Activated B cell treated with CpG ODN at 0.5 μM for 24 hours (primary cell): ENCODE data around the gene PLP2. TPM values are rescaled to one million over a fixed set of nuclear protein-coding genes. Genes with fewer than 3 reads are reported as not detected.
"Not testable (repeated sequence)": the region's sequence is repeated elsewhere in the genome, so short reads cannot be mapped to it uniquely, and the experiment has no call there.

Experiments
- ATAC-seq: fragments of 200-7000 bp; cut with Tn5 transposase; one replicate; pipeline ENCODE4 v1.10.0; 2021; ENCODE audit warnings: low read depth, mild to moderate bottlenecking, moderate library complexity
- CTCF ChIA-PET: fragments of 350-600 bp; sonication (Branson Sonifier 250); formaldehyde crosslinking; loops from one replicate; lab custom pipeline; 2021; ENCODE audit warnings: antibody characterized with exemption; lab: Charles Lee
- POLR2A ChIA-PET: fragments of 350-600 bp; sonication (Branson Sonifier 250); formaldehyde crosslinking; loops from one replicate; lab custom pipeline; 2021; ENCODE audit warnings: antibody characterized with exemption; lab: Charles Lee
- DNase-seq: peaks from one replicate; pipeline ENCODE4 v3.0.0; 2022
- H3K27ac Mint-ChIP-seq: one replicate; pipeline ENCODE4 v1.8.0; 2020; ENCODE audit warnings: mixed read lengths
- H3K27me3 Mint-ChIP-seq: one replicate; pipeline ENCODE4 v1.8.0; 2021; ENCODE audit warnings: mixed read lengths
- H3K36me3 Mint-ChIP-seq: one replicate; pipeline ENCODE4 v1.8.0; 2021; ENCODE audit warnings: low read depth, mixed read lengths
- H3K4me1 Mint-ChIP-seq: one replicate; pipeline ENCODE4 v1.8.0; 2021; ENCODE audit warnings: mixed read lengths
- H3K4me3 Mint-ChIP-seq: one replicate; pipeline ENCODE4 v1.8.0; 2020; ENCODE audit warnings: mild to moderate bottlenecking, mixed read lengths
- H3K9me3 Mint-ChIP-seq: one replicate; pipeline ENCODE4 v1.8.0; 2020; ENCODE audit warnings: mixed read lengths
- CTCF ChIP-seq: fragments of 200-600 bp; IDR thresholded peaks from one replicate; pipeline ENCODE4 v1.8.0; 2022; ENCODE audit warnings: antibody characterized with exemption, mild to moderate bottlenecking
- intact Hi-C: fragments of 100-400 bp; cut with micrococcal nuclease; formaldehyde crosslinking; loops from one replicate; pipeline ENCODE4 v1.15.1; 2024
- total RNA-seq: library from RNA; stranded (reverse); gene quantifications from 2 replicates; pipeline ENCODE4 v1.2.3, GENCODE V29; 2022

PLP2 gene
- total RNA-seq, 1 donor from 2014 or later: 97.2 TPM

GRCh38 chrX:49137492-49137891 is 34.2 kb upstream of the PLP2 start:
- Mint-ChIP-seq H3K27ac (no peak overlapping the region), H3K4me3 (no peak overlapping the region), H3K4me1 (no peaks in the 10 kb centered on the region), H3K27me3 (no peaks in the 10 kb centered on the region), H3K36me3 (peaks cover 8% of the 10 kb centered on the region), H3K9me3 (no peaks in the 10 kb centered on the region)
- ATAC-seq (no peak), DNase-seq (no peak)
- ChIA-PET POLR2A (interaction anchor here (0.7 kb wide), 1 partner anchor 103 kb away, joined by 4 read pairs; no protein-coding TSS in a partner anchor), CTCF (no interaction called here)
- intact Hi-C loops: no loop called here
- no peak for TF ChIP-seq CTCF

- intact Hi-C loops: no loop called here
- ChIA-PET CTCF (no interaction called here), POLR2A (no interaction called here)
- no peak for TF ChIP-seq CTCF
- ATAC-seq (no peak), DNase-seq (no peak)
- Mint-ChIP-seq H3K9me3 (no peaks in the 10 kb centered on the region), H3K36me3 (peaks cover 8% of the 10 kb centered on the region), H3K27me3 (no peaks in the 10 kb centered on the region), H3K4me1 (no peaks in the 10 kb centered on the region), H3K4me3 (no peak overlapping the region), H3K27ac (no peak overlapping the region)
Observed at GRCh38 chrX:49139713-49140112, 32.0 kb upstream of the PLP2 start.

- ChIA-PET CTCF (interaction anchor here (0.9 to 1.5 kb wide), 2 partner anchors 14 to 22 kb away, joined by 4 read pairs; no protein-coding TSS in a partner anchor), POLR2A (interaction anchor here (1.1 kb wide), 1 partner anchor 14 kb away, joined by 5 read pairs; no protein-coding TSS in a partner anchor)
- H3K4me1 Mint-ChIP-seq, DNase-seq, intact Hi-C loops, H3K4me3 Mint-ChIP-seq, H3K27me3 Mint-ChIP-seq, H3K9me3 Mint-ChIP-seq, H3K36me3 Mint-ChIP-seq, ATAC-seq, H3K27ac Mint-ChIP-seq: not testable (repeated sequence)
Observed at GRCh38 chrX:49142264-49142663, 29.4 kb upstream of the PLP2 start.

- H3K27me3 Mint-ChIP-seq, H3K27ac Mint-ChIP-seq, ATAC-seq, H3K9me3 Mint-ChIP-seq, H3K4me1 Mint-ChIP-seq, intact Hi-C loops, DNase-seq, POLR2A ChIA-PET, H3K36me3 Mint-ChIP-seq, H3K4me3 Mint-ChIP-seq: not testable (repeated sequence)
- CTCF ChIA-PET: interaction anchor here (1.5 kb wide), 1 partner anchor 13 kb away, joined by 4 read pairs; no protein-coding TSS in a partner anchor
Observed at GRCh38 chrX:49143154-49143553, 28.5 kb upstream of the PLP2 start.

GRCh38 chrX:49147282-49147681 is 24.4 kb upstream of the PLP2 start:
- no peaks in the 10 kb centered on the region for H3K27me3 Mint-ChIP-seq
- no peak for TF ChIP-seq CTCF
- no peak overlapping the region for H3K27ac Mint-ChIP-seq
- ATAC-seq (no peak), DNase-seq (no peak)
- H3K4me3 Mint-ChIP-seq: no peak overlapping the region
- ChIA-PET CTCF (no interaction called here), POLR2A (no interaction called here)
- H3K36me3 Mint-ChIP-seq: no peaks in the 10 kb centered on the region
- peaks cover 3% of the 10 kb centered on the region for H3K4me1 Mint-ChIP-seq
- intact Hi-C loops: no loop called here
- H3K9me3 Mint-ChIP-seq: no peaks in the 10 kb centered on the region

GRCh38 chrX:49147936-49148335 is 23.8 kb upstream of the PLP2 start:
- intact Hi-C loops: no loop called here
- ChIA-PET POLR2A (no interaction called here), CTCF (no interaction called here)
- H3K4me1 Mint-ChIP-seq: peaks cover 3% of the 10 kb centered on the region
- no peak for TF ChIP-seq CTCF
- no peak overlapping the region for H3K4me3 Mint-ChIP-seq
- H3K27me3 Mint-ChIP-seq: no peaks in the 10 kb centered on the region
- H3K27ac Mint-ChIP-seq: no peak overlapping the region
- DNase-seq: no peak
- ATAC-seq: no peak
- no peaks in the 10 kb centered on the region for H3K36me3 Mint-ChIP-seq
- no peaks in the 10 kb centered on the region for H3K9me3 Mint-ChIP-seq

- H3K27me3 Mint-ChIP-seq, H3K4me3 Mint-ChIP-seq, CTCF ChIA-PET, H3K36me3 Mint-ChIP-seq, POLR2A ChIA-PET, DNase-seq, H3K4me1 Mint-ChIP-seq, ATAC-seq, H3K27ac Mint-ChIP-seq, H3K9me3 Mint-ChIP-seq, intact Hi-C loops: not testable (repeated sequence)
Observed at GRCh38 chrX:49148390-49149100, 23.2 kb upstream of the PLP2 start.

- ATAC-seq, H3K4me3 Mint-ChIP-seq, H3K4me1 Mint-ChIP-seq, intact Hi-C loops, DNase-seq, H3K36me3 Mint-ChIP-seq, CTCF ChIA-PET, H3K9me3 Mint-ChIP-seq, POLR2A ChIA-PET, H3K27me3 Mint-ChIP-seq, H3K27ac Mint-ChIP-seq: not testable (repeated sequence)
Observed at GRCh38 chrX:49149291-49149690, 22.4 kb upstream of the PLP2 start.
